Astrocyte (in vitro differentiated cells and primary cell): ENCODE data around the gene AKAP9. TPM values are rescaled to one million over a fixed set of nuclear protein-coding genes. Genes with fewer than 3 reads are reported as not detected.

ENCODE experiments used
- DNase-seq: peaks from one replicate; pipeline ENCODE4 v3.0.0-alpha.2; 2010; ENCODE audit warnings: low read depth
- FAIRE-seq: peaks from 2 replicates; lab custom pipeline; 2011; peaks lifted over from hg19 to GRCh38; lab: Jason Lieb, UNC
- H2AFZ ChIP-seq: 2 replicates; pipeline ENCODE4 v1.6.0; 2012; ENCODE audit warnings: low read depth, low read length, inconsistent platforms
- H3K27ac ChIP-seq: 2 replicates; pipeline ENCODE4 v1.5.1; 2011; ENCODE audit warnings: low read depth, low read length, inconsistent platforms
- H3K27me3 ChIP-seq: 2 replicates; pipeline ENCODE4 v1.6.0; 2011; ENCODE audit warnings: low read length, inconsistent platforms; ENCODE audit not compliant: insufficient read depth
- H3K36me3 ChIP-seq: 2 replicates; pipeline ENCODE4 v1.5.1; 2011; ENCODE audit warnings: low read length, inconsistent platforms; ENCODE audit not compliant: insufficient read depth
- H3K4me1 ChIP-seq: 2 replicates; pipeline ENCODE4 v1.5.1; 2011; ENCODE audit warnings: low read length, inconsistent platforms; ENCODE audit not compliant: insufficient read depth
- H3K4me2 ChIP-seq: 2 replicates; pipeline ENCODE4 v1.6.0; 2012; ENCODE audit warnings: low read length, inconsistent platforms
- H3K4me3 ChIP-seq: 2 replicates; pipeline ENCODE4 v1.5.1; 2011; ENCODE audit warnings: low read depth, mild to moderate bottlenecking, low read length, inconsistent platforms; ENCODE audit not compliant: insufficient read depth
- H3K79me2 ChIP-seq: 2 replicates; pipeline ENCODE4 v1.6.0; 2012; ENCODE audit warnings: mild to moderate bottlenecking, low read length, inconsistent platforms; ENCODE audit not compliant: insufficient read depth
- H3K9ac ChIP-seq: 2 replicates; pipeline ENCODE4 v1.6.0; 2012; ENCODE audit warnings: mild to moderate bottlenecking, low read length, inconsistent platforms
- H3K9me3 ChIP-seq: 2 replicates; pipeline ENCODE4 v1.5.1; 2012; ENCODE audit warnings: low read depth, mild to moderate bottlenecking, low read length, inconsistent platforms; ENCODE audit not compliant: insufficient read depth
- H4K20me1 ChIP-seq: 2 replicates; pipeline ENCODE4 v1.6.0; 2012; ENCODE audit warnings: low read length, inconsistent platforms; ENCODE audit not compliant: insufficient read depth
- H3K27ac Mint-ChIP-seq: one replicate; pipeline ENCODE4 v1.8.0; 2021; ENCODE audit warnings: mild to moderate bottlenecking, mixed read lengths; ENCODE audit not compliant: unreplicated experiment
- H3K27me3 Mint-ChIP-seq: one replicate; pipeline ENCODE4 v1.8.0; 2021; ENCODE audit warnings: low read depth, mixed read lengths; ENCODE audit not compliant: unreplicated experiment
- H3K36me3 Mint-ChIP-seq: one replicate; pipeline ENCODE4 v1.8.0; 2021; ENCODE audit warnings: low read depth, mixed read lengths; ENCODE audit not compliant: unreplicated experiment
- H3K4me1 Mint-ChIP-seq: one replicate; pipeline ENCODE4 v1.8.0; 2021; ENCODE audit warnings: low read depth, mixed read lengths; ENCODE audit not compliant: unreplicated experiment
- H3K4me3 Mint-ChIP-seq: one replicate; pipeline ENCODE4 v1.8.0; 2021; ENCODE audit warnings: mild to moderate bottlenecking, moderate library complexity, mixed read lengths; ENCODE audit not compliant: unreplicated experiment
- H3K9me3 Mint-ChIP-seq: one replicate; pipeline ENCODE4 v1.8.0; 2021; ENCODE audit warnings: mild to moderate bottlenecking, mixed read lengths; ENCODE audit not compliant: unreplicated experiment
- CTCF ChIP-seq: IDR thresholded peaks from 2 replicates; pipeline ENCODE4 v1.5.1; 2011; ENCODE audit warnings: low read depth, mild to moderate bottlenecking, inconsistent platforms, low read length, moderate library complexity; ENCODE audit not compliant: insufficient read depth
- EZH2 ChIP-seq: IDR thresholded peaks from 2 replicates; pipeline ENCODE4 v1.6.1; 2012; ENCODE audit warnings: mild to moderate bottlenecking, low read length, inconsistent platforms; ENCODE audit not compliant: insufficient read depth
- total RNA-seq: library from RNA; stranded (reverse); gene quantifications from 2 replicates; pipeline ENCODE4 v1.2.1, GENCODE V29; 2021

The AKAP9 gene
- total RNA-seq, 1 donor from 2014 or later: 55.6 TPM

- Mint-ChIP-seq H3K4me1 (peaks cover 10% of the 10 kb centered on the region), H3K9me3 (peaks cover 2% of the 10 kb centered on the region), H3K27ac (no peak overlapping the region), H3K4me3 (no peak overlapping the region), H3K27me3 (no peaks in the 10 kb centered on the region), H3K36me3 (peaks cover 19% of the 10 kb centered on the region)
- FAIRE-seq (no peak), DNase-seq (no peak)
- no peak overlapping the region for H3K4me3 ChIP-seq
- H2AFZ ChIP-seq: no peak overlapping the region
- H3K9ac ChIP-seq: no peak overlapping the region
- no peaks in the 10 kb centered on the region for H3K9me3 ChIP-seq
- TF ChIP-seq CTCF (no peak), EZH2 (no peak)
- H3K27me3 ChIP-seq: no peaks in the 10 kb centered on the region
- H3K27ac ChIP-seq: no peak overlapping the region
- no peaks in the 10 kb centered on the region for H3K79me2 ChIP-seq
- H3K4me2 ChIP-seq: no peak overlapping the region
- no peaks in the 10 kb centered on the region for H4K20me1 ChIP-seq
- peaks cover 12% of the 10 kb centered on the region for H3K36me3 ChIP-seq
- peaks cover 18% of the 10 kb centered on the region for H3K4me1 ChIP-seq
These were observed 87.6 kb downstream of the AKAP9 start for GRCh38 chr7:92028226-92028625.

- Mint-ChIP-seq H3K4me3 (no peak overlapping the region), H3K4me1 (peaks cover 10% of the 10 kb centered on the region), H3K36me3 (peaks cover 16% of the 10 kb centered on the region), H3K27me3 (no peaks in the 10 kb centered on the region), H3K27ac (no peak overlapping the region), H3K9me3 (peaks cover 2% of the 10 kb centered on the region)
- TF ChIP-seq EZH2 (no peak), CTCF (no peak)
- Histone ChIP-seq H3K27ac (no peak overlapping the region), H3K27me3 (no peaks in the 10 kb centered on the region), H3K36me3 (peaks cover 9% of the 10 kb centered on the region), H3K9me3 (no peaks in the 10 kb centered on the region), H3K79me2 (no peaks in the 10 kb centered on the region), H3K4me3 (no peak overlapping the region), H2AFZ (no peak overlapping the region), H3K4me2 (no peak overlapping the region), H3K4me1 (peaks cover 18% of the 10 kb centered on the region), H3K9ac (no peak overlapping the region), H4K20me1 (no peaks in the 10 kb centered on the region)
- DNase-seq (no peak), FAIRE-seq (no peak)
These were observed 88.0 kb downstream of the AKAP9 start for GRCh38 chr7:92028686-92029085.

GRCh38 chr7:92034116-92034515 is 93.5 kb downstream of the AKAP9 start:
- H3K4me3 Mint-ChIP-seq: no peak overlapping the region
- Histone ChIP-seq H3K36me3 (peaks cover 8% of the 10 kb centered on the region), H4K20me1 (no peaks in the 10 kb centered on the region), H3K79me2 (no peaks in the 10 kb centered on the region), H3K27me3 (no peaks in the 10 kb centered on the region), H3K4me3 (no peak overlapping the region), H2AFZ (no peak overlapping the region), H3K4me1 (no peaks in the 10 kb centered on the region), H3K9ac (no peak overlapping the region), H3K27ac (no peak overlapping the region), H3K4me2 (no peak overlapping the region), H3K9me3 (no peaks in the 10 kb centered on the region)
- TF ChIP-seq EZH2 (no peak), CTCF (no peak)
- no peaks in the 10 kb centered on the region for H3K27me3 Mint-ChIP-seq
- no peak overlapping the region for H3K27ac Mint-ChIP-seq
- no peaks in the 10 kb centered on the region for H3K9me3 Mint-ChIP-seq
- FAIRE-seq: no peak
- H3K4me1 Mint-ChIP-seq: no peaks in the 10 kb centered on the region
- no peak for DNase-seq
- H3K36me3 Mint-ChIP-seq: peaks cover 7% of the 10 kb centered on the region
